ENCODE results near the gene FBXL19.
A peak's percentile ranks its signal among the peaks of the same experiment; 100 is the strongest.

The FBXL19 gene

DNA sequence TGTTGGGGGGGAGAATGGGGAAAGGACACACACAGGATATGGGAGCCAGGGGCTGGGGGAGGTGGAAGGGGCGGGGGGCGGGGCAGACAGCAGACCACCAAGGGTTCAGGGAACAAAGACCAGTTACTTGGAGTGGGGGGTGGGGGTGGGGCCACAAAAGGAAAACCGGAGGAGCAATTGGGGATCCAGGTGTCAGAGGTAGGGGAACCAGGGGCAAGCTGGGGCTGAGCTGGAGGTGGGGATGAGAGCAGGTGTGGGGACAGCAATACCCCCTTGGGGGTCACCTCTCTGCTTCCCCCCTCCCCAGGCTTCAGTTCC, 24.1 kb downstream of the FBXL19 start:
- no peak for DNase-seq (ENCODE audit: low read depth)

DNA sequence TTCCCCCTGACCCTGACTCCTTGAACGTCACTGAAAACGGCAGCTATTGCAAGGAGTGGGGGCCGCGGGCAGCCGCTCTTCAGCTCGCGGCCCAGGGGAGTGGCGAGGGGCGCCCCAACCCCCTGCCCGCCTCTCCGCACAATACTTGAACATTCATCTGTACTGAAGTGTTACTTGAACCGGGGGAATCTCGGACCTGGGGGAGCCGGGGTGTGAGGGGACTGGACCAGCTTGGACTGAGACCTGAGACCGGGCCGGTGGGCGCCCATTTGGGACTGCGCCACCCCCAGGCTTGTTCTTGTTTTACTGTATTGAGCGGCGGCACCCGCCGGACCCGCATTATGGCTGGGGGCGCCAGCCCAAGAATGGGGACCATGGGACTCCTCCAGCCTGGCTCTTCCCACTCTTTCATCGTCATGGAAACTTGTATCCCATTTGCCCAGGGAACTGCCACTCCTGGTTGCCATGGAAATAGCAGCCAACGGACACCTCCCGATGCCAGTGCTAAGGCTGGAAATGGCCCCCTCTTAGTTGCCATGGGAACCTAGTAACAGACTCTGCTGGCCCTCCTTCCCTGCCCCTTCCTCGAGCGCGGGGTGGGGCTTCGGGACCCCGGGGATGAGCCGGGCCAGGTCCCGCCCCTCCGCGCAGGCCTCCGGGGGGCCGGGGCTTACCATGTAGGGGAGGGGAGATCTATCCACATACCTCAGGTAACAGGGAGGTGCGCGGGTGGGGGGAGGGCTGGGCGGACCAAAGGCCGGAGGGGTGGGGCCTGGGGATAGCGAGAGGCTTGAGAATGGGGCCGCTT, 24.7 kb downstream of the FBXL19 start:
- DNase-seq (ENCODE audit: low read depth): peak; percentile 94

DNA sequence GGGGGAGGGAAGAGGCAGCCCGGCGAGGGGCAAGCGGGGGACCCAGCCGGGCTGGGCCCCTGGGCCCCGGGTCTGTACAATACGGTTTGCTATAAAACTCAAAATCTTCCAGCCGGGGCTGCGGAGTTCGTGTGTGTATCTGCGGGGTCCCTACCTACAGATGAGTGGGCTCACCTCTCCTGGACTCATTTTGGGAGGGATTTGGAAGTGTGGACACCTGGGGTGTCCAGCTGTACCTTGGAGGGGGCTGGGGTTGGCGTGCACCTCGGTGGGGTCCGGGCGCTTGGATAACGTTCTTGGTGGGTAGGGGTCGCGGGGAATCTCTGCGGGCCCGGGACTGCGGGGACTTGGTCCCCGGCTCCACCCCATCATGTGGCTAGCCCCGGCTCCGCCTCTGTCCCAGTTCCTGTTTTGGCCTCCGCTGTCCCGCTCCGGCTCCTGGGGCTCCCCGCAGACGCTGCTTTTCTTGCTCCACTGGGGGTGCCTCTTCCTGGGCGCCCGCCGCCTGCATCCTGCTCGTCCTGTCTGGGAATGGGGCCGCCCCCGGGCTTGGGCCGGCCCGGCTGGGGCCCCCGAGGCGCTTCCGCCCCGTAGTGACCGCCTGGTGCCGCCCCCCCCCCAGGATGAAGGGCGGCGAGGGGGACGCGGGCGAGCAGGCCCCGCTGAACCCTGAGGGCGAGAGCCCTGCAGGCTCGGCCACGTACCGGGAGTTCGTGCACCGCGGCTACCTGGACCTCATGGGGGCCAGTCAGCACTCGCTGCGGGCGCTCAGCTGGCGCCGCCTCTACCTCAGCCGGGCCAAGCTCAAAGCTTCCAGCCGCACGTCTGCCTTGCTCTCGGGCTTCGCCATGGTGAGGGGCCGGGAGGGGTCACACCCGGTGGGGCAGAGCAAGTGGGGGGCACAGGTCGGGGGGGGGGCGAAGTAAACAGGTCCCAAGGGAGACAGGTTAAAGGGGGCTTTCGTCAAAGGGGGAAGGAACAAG, 25.6 kb downstream of the FBXL19 start, which contains the start of gene ORAI3:
Gene ORAI3, plus strand, starts transcription at position 402 of the 983 bp plus-strand sequence. Its CDS starts 222 bp downstream, at position 624.
- no peak for DNase-seq (ENCODE audit: low read depth)

DNA sequence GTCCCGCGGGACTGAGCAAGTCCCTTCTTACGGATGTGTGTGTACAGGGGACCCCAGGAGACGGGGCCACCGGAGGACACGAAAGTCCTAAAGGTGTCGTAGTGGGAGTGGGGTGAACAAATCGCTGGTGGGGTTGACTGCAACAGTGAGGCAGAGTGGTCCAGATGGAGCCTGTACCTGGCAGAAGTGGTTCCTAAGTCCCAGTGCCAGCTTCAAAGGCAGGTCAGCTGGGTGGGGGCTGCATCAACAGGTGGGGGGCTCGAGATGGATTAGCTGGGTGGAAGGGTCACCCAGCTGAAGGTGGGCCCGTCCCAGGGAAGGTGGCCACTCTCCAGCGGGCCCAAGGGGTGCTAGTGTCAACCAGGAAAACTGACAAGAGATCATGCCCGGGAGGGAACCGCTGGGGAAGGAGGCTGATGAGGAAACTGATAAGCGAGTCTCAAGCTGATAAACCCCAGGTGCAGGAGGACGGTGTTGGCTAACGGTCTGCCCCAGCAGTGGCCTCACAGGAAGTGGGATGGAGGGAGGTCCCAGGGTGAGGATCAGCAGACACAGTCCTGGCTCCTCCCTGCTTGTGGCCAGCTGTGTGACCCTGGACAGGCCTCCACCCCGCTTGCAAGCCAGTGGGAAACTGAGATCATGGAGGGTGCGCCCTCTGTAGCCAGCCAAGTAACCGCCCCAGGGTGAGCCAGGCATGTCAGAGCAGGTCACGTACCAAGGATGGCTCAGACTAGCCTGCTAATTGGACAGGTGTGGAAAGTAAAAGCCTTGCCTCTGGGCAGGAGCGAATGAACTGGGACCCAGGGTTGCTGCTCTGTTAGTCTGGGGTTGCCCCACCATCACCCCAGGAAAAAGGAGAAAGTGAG, 26.5 kb downstream of the FBXL19 start:
- no peak for DNase-seq (ENCODE audit: low read depth)

DNA sequence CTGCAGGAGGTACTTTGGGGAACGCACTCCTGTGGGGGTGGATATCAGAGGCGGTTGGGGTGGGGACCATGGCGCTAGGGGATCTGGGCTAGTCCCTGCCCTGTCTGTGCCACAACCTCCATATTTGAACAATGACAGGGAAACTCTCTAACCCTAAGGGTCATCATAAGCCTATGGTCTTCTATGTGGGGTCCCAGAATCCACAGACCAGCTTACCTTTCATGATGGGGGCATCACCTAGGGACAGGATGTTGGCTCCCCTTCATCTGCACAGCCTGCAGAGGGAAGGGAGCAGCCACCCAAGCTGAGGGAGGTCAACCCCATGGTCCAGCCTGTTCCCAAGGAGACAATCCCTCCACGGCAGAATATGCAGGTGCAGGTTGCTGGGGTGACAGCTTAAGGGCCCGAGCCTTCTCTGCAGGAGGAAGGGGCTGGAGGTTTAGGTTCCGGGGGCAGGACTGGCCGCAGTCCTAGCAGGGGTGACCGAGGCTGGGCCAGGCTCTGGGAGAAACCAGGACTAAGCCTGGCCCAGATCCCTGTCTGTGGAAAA, 27.2 kb downstream of the FBXL19 start:
- DNase-seq (ENCODE audit: low read depth): no peak

DNA sequence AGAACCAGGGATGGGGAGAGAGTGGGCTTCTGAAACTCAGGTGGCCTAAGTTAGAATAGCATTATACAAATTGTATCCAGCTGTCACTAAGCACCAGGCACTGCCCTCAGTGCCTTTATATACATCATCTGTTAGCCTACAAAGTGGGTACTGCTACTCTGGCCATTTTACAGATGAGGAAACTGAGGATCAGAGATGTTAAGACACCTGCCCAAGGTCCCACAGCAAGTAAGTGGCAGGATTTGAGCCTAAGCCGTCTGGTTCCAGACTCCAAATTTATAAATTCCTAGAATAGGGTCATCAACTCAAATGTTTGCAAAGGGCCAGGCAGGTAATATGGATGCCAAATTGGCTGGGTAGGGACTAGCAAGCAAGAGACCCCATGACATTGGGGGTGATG, 27.8 kb downstream of the FBXL19 start:
- no peak for DNase-seq (ENCODE audit: low read depth)

DNA sequence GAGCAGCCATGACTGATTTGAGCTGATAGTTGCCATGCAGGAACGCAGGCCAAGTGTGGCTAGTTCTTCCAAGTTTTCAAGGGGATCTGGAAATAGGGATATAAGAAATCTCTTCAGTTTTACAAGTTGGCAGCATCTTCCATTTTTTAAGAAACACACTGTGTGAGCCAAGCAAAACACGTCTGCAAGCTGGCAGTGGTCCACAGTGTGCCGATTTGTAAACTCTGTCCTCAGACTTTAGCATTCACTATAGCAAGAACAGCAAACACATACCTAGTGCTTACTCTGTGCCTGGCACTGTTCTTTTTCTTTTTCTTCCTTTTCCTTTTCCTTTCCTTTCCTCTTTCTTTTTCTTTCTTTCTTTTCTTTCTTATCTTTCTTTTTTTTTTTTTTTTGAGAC, 28.4 kb downstream of the FBXL19 start:
- DNase-seq (ENCODE audit: low read depth): no peak

DNA sequence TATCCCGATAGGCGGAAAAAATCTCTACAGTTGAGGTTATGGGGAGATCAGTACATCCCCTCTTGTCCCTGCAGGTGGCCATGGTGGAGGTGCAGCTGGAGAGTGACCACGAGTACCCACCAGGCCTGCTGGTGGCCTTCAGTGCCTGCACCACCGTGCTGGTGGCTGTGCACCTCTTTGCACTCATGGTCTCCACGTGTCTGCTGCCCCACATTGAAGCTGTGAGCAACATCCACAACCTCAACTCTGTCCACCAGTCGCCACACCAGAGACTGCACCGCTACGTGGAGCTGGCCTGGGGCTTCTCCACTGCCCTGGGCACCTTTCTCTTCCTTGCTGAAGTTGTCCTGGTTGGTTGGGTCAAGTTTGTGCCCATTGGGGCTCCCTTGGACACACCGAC, 29.7 kb downstream of the FBXL19 start:
- no peak for DNase-seq (ENCODE audit: low read depth)

DNA sequence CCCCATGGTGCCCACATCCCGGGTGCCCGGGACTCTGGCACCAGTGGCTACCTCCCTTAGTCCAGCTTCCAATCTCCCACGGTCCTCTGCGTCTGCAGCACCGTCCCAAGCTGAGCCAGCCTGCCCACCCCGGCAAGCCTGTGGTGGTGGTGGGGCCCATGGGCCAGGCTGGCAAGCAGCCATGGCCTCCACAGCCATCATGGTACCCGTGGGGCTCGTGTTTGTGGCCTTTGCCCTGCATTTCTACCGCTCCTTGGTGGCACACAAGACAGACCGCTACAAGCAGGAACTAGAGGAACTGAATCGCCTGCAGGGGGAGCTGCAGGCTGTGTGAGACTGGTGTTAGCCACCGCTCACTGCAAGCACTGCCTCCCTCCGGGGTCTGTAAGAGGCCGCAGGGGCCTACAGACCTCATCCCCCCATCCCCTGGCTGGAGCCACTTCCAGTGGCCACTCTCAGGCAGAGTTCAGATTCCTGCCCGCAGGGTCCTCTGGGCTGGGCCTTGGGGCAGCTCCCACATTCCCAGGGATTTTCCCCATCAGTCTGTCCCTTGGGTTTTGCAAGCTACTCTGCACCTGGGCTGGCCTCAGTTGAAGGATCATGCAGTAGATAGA, 30.2 kb downstream of the FBXL19 start:
- DNase-seq (ENCODE audit: low read depth): no peak

DNA sequence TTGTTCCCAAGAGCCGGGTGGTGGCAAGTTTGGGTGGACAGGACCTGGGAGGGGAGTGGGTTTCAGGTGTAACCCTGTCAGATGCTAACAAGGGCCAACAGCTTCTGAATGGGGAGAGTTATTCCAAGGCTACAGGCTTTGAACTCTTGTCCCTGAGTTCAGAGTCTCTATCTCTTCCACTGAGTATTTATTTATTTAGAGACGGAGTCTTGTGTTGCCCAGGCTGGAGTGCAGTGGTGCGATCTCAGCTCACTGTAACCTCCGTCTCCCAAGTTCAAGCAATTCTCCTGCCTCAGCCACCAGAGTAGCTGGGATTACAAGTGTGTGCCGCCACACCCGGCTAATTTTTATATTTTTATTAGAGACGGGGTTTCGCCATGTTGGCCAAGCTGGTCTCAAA, 31.6 kb downstream of the FBXL19 start:
- DNase-seq (ENCODE audit: low read depth): no peak

DNA sequence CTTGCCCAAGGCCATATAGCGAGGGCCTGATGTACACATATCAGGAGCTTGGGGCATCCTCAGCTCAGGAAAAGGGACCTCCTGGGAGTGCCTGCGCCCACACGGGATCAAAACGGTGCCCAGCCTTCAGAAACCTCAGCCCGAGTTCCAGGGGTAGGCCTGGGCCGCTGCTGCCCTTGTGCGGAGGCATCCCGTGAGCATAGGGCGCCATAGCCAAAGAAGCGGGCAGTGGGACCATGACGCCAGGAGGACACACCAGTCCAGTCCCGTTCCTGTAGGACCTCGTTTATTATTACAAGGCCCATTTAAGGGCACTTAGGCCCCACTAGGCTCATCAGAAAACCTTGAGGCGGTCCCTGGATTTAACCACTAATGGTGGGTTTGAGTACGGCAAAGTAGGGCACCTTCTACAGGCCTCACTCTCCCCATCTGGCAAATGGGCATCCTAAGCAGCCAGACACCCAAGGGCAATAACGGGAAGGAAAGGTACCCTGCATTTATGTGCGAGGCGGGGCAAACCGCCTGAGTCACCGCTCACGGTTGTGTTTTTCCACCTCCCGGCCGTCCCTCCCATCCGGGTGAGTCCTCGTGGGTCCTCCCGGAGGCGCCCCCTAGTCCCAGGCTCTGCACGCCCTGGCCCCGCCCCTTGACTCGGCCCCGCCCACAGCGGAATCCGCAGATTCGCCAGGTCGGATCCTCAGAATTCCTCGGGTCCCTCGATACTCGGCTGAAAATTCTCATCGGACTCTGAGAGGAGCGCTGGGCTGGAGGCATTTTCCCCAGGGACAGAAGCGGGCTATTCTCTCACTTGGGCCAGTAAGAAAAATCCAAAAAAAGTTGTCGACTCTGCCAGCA, 33.5 kb downstream of the FBXL19 start:
- no peak for DNase-seq (ENCODE audit: low read depth)

DNA sequence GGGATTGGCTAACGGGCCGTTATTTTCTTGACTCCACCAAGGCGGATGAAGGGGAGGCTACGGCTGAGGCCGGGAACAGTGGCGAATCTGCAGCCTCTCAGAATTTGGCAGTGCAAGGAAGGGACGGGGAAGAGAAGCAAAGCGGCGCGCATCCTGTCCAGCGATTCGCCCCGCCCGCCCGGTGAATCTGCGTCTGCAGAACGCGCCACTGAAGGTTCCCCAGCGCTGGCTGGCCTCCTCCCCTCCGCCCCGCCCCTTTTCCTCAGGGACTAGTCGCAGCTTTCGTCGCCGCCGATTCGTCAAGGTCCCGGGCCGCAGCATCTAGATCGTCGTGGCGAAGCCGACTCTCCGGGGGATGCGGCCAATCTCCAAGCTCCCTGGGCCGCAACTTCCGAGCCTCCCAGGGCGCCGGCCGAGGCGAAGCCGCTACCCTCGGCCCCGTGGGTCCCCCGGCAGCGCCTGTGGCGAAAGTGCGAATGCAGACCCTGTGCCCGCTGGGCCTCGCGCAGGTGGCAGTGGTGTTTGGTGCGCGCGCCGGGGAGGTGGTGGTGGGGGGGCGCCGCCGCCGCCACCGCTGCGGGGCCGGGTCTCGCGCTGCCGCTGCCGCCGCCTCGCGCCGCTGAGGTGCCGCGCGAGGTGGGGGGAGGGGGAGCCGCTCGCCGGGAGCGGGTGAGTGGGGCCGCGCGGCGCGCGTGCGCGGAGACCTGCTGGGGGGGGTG, 34.2 kb downstream of the FBXL19 start, which contains the start of gene SETD1A:
Gene SETD1A, plus strand, starts transcription at position 299 of the 719 bp plus-strand sequence. CDS start 978 bp downstream, outside the sequence.
- peak; percentile 80 for DNase-seq (ENCODE audit: low read depth)

DNA sequence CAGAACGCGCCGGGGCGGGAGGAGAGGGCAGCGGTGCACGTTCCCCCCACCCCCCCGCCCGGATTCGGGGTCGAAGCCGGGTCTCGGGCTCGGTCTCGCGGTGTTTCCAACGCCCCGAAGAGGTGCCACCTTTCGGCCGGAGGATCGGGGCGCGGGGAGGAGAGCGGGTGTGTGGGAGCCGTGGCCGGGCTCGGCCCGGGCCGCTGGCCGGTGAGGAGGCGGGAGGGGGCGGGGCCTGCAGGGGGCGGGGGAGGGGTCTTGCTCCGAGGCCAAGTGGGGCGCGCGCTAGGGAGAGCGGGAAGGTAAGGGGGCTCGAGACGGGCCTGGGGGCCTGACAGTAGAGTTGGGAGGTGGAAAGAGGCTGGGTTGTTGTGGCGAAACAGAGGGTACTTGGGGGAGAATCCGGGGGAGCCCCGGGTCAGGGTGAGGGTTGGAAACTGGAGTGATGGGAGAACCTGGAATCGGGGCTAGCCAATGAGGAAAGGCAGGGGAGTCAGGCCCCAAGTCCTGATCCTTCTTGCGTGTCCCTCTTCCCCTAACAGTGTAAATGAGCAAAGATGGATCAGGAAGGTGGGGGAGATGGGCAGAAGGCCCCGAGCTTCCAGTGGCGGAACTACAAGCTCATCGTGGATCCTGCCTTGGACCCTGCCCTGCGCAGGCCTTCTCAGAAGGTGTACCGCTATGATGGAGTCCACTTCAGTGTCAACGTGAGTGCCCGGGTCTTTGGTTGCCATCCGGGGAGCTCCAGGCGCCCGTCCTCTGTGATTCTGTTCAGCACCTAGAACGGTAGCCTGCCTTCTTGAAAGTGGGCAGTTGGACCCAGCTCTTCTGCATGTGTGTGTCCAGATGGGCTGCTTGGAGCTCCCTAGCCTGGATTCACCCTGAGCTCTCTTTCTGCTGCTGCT, 35.1 kb downstream of the FBXL19 start:
- DNase-seq (ENCODE audit: low read depth): no peak

DNA sequence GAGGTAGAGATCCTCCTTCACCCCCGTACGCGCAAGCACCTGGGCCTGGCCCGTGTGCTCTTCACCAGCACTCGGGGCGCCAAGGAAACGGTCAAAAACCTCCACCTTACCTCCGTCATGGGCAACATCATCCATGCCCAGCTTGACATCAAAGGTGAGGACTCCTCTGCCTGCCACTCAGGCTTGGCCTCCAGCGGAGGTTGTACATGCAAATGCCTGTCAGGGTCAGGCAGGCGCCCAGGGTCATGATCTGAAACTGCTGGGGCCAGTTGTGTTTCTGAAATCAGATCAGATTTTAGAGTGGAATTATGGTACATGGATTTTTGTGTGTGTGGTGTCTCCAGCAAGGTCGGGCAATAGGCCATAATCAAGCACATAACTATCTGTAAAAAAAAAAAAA, 38.0 kb downstream of the FBXL19 start:
- DNase-seq (ENCODE audit: low read depth): no peak

DNA sequence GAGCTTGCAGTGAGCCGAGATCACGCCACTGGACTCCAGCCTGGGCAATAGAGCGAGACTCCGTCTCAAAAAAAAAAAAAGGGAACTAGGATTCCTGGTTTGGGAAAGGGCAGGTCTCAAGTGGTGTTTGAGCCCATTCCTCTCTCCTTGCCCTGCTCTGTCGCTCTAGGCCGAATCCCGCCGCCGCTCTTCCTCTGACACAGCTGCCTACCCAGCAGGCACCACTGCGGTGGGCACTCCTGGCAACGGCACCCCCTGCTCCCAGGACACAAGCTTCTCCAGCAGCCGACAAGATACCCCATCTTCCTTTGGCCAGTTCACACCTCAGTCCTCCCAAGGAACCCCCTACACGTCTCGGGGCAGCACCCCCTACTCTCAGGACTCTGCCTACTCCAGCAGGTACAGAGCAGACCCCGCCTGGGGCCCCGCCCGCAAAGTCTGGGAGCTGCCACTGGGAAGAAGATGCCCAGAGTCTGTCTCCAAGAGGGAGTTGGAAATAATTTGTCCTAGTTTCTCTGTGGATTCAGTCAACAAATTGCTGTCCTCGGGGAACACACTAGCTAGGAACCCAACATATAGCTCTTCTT, 40.6 kb downstream of the FBXL19 start:
- no peak for DNase-seq (ENCODE audit: low read depth)

DNA sequence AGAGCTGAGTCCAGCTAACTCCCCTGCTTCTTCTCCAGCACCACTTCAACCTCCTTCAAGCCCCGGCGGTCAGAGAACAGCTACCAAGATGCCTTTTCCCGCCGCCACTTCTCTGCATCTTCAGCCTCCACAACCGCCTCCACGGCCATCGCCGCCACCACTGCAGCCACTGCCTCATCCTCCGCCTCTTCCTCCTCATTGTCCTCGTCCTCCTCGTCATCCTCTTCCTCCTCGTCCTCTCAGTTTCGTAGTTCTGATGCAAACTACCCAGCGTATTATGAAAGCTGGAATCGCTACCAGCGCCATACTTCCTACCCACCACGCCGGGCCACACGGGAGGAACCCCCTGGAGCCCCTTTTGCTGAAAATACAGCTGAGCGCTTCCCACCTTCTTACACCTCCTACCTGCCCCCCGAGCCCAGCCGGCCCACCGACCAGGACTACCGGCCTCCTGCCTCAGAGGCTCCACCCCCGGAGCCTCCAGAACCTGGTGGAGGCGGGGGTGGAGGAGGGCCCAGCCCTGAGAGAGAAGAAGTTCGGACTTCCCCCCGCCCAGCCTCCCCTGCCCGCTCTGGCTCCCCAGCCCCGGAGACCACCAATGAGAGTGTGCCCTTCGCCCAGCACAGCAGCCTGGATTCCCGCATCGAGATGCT, 41.3 kb downstream of the FBXL19 start:
- no peak for DNase-seq (ENCODE audit: low read depth)

DNA sequence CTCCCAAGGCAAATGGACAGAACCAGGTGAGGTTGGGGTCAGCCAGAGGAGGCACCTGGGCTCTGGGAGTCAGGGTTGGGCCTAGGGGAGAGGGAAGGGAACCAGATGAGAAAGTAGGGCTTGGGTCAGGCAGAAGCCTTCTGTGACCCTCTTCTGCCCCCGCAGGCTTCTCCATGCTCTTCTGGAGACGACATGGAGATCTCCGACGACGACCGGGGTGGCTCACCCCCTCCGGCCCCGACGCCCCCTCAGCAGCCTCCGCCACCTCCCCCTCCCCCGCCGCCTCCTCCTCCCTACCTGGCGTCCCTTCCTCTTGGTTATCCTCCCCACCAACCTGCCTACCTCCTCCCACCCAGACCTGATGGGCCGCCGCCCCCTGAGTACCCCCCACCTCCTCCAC, 42.1 kb downstream of the FBXL19 start:
- DNase-seq (ENCODE audit: low read depth): no peak
